GM19238 (cell line): ENCODE data around the gene GASK1B.

Experiments used
- DNase-seq: peaks from one replicate; pipeline ENCODE4 v3.0.0; 2011; ENCODE audit warnings: low spot score; ENCODE audit not compliant: insufficient read length

The GASK1B gene

DNA sequence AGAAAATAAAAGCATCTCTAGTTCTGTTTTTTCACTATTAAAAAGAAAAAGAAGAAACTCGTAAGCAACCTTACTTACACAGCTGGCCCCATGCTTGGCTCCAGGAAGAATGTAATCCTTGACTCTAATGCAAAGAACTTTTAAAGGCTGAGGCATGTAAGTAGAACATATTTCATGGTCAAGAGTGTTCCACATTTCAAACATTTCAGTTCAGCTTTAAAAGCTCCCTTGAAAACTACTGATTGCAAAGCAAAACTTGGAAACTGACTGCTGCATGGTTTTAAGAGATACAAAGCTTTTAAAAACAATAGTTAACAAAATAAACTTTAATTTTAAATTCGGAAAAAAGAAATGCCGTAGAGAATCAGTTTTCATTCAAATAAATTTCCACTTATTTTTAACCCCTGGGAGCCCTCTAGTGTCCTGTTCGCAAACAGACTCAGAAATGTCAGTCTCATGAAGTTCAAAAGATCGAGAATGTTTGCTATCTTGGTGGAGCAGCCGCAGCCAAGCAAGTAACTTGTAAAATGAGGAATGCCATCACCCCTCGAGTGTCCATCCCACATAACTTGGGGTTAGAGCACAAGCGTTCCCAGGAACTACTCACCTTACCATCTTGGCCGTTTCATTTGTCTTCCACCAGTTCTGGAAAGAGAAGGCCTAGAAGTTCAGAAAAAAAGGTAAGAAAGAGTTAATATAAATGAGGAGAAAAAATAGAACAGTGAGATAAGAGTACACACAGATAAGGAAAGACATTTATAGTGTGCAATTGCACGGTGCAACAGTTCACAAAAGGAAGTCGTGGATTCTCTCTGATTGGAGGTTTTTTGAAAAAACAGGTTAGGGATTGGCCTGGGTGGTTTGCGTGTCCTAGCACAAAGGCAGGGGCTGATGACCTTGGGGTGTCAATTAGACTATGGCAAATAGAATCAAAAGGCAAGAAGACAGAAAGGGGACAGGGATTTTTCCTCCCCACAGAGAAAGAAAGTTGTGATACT is at the start of gene GASK1B:
TSS of gene GASK1B (minus strand) at position 765 of the 998 bp plus-strand sequence. CDS start 1,650 bp downstream, outside the sequence.
- DNase-seq: no peak

DNA sequence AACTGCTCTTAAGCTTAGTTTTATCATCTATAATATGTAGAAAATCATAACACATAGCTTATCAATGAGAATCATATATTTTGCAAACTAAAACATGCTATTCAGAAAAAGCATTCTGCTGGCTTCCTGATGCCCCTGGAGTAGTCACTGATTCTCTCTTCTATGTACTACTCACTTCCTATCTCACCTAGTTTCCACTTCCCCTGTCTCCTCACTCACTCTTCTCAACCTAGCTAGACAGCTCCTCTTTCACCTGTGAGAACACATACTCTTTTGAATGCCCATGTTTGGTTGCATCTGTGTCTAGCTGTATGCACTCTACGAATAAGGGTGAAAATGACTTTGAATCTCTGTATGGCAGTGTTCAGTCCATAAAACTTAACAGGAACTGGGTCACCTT is 46.8 kb upstream of the GASK1B start:
- DNase-seq: no peak

DNA sequence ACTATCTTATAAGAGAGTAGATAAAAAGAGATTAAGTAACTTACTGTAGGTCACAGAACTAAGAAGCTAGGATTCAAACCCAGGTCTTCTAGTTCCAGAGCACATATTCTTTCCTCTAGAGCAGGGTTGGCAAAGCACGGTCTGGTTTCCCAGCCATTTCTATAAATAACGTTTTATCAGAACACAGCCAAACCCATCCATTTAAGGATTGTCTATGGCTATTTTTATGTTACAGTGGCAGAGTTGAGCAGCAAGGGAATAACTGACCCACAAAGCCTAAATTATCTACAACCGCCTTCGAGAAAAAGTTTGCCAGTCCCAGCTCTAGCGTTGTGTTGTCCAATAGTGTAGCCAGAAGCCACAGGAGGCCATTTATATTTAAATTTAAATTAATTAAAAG is 44.9 kb upstream of the GASK1B start:
- DNase-seq: no peak

DNA sequence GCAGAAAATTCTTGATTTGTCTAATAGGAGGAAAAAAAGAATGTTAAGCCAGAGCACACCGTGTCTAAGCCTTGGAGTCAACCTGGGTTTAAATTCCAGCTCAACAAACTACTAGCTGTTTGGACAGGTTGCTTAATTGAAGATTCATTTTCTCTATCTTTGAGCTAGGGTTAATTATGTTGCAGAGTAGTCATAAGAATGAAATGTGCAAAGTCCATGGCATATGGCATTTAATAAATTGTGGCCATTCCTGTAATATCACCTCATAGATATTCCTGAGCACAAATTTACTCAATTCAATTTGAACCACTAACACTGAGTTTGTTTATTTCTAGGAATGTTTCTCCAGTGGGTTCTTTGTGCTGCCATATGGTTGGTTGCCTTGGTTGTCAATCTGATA is 42.0 kb upstream of the GASK1B start:
- DNase-seq: no peak

DNA sequence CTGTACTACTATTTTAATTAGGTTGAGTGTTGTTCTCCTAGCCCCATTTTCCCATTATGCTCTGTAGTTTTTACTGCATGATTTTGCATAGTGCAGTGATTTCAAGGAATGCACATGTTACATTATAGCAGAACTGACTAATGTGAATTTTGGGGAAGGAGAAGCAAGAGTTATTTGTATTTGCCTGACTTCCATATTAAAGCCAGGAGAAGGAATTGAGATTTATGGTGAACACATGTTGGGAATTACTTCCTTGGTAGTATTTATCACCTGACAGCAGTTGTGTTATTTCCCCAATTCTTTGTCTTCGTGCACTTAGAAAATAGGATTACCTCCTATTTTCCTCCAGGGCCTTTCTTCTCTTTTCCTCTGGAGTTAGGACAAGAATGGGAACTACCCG is 40.6 kb upstream of the GASK1B start:
- no peak for DNase-seq

- no peak for DNase-seq
Measured at GRCh38 chr4:158211222-158211621, 38.4 kb upstream of the GASK1B start.

GRCh38 chr4:158209825-158210807 is 37.3 kb upstream of the GASK1B start, which contains the start of gene TMEM144:
Gene TMEM144, plus strand, starts transcription at chr4:158210486. Its CDS starts 2,182 bp downstream, at chr4:158212668.
- DNase-seq: peak; percentile 28

- DNase-seq: peak; percentile 7
Measured at GRCh38 chr4:158208963-158209640, 36.3 kb upstream of the GASK1B start.

GRCh38 chr4:158203929-158204328 is 31.1 kb upstream of the GASK1B start:
- no peak for DNase-seq

- no peak for DNase-seq
Measured at GRCh38 chr4:158203436-158203835, 30.6 kb upstream of the GASK1B start.

GRCh38 chr4:158202481-158202880 is 29.7 kb upstream of the GASK1B start:
- no peak for DNase-seq

DNA sequence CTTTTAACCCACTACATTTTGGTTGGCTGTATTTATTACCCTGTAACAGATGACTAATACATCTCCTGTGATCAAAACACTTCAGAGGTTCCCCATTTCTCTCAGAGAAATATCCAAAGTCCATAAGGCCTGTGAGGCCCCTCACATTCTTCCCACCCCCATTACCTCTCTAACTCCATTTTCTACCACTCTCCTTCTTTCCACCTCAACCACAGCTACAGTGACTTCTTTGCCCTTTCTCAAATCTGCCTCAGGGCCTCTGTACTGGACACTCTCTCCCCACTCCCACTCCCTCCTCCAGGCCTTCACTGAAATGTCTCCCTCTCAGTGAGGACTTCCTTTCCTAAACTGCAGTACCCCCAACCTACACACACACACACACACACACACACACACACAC is 29.1 kb upstream of the GASK1B start:
- no peak for DNase-seq

- no peak for DNase-seq
Measured at GRCh38 chr4:158201322-158201721, 28.5 kb upstream of the GASK1B start.

GRCh38 chr4:158200214-158200613 is 27.4 kb upstream of the GASK1B start:
- no peak for DNase-seq

- no peak for DNase-seq
Measured at GRCh38 chr4:158197194-158197776, 24.5 kb upstream of the GASK1B start.

DNA sequence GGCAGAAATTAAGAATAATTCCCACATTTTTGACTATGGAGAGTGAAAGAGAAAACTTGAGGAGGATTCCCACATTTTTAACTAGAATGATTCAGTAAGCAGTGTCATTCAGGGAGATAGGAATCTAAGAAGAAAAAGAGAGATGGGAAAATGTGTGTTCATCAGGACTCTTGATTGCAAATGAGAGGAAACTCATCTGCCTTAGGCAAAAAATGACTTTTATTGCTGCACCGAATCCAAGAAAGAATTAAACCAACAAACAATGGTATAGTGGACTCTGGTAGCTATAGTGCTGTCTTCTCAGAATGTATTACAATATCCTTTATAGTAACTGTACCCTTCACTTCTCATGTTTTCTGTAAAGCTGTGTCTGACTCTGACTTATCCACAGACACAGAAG is 22.5 kb upstream of the GASK1B start:
- DNase-seq: no peak

DNA sequence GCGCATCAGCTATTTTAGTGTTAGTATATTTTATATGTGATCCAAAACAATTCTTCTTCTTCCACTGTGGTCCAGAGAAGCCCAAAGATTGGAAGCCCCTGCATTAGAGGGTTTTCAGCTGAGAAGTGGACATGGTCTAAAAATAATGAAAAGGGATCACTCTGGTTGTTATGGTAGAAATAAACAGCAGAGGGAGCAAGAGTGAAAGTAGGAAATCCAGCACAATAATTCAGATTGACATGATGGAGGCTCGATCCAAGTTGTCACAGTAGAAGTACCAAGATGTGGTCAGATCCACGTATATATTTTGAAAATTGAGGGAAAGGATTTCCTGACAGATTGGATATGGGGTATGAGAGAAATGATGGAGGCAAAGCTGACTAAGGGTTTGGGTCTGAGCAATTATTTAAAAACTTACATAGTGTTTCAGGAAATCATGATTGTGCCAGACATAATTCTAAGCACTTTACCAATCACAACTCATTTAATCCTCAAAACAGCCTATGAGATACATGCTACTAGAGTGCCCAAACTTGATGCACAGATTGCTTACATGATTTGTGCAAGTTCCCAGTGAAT is 20.4 kb upstream of the GASK1B start:
- no peak for DNase-seq

- DNase-seq: no peak
Measured at GRCh38 chr4:158192439-158193158, 19.8 kb upstream of the GASK1B start.

GRCh38 chr4:158190718-158191117 is 17.9 kb upstream of the GASK1B start:
- DNase-seq: no peak

DNA sequence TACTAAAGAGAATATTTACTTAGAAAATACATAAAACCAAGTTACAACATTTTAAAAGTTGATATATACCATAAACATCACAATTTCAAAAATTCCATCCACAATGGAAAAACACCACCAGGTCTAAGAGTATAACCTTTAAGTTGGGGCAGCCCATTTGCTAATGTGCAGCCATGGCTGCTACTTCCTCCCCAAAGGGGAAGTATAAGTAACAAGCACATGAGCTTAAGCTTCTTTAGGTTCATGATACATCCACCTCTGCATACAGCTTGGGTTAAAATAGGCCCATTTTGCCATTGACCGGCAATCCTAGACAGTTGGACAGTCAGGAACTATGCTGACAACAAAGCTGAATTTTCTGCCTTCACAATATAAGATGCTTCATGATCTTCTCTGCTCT is 16.6 kb upstream of the GASK1B start:
- no peak for DNase-seq
